Measurements from ENCODE around the gene CBX5. TPM values are rescaled to one million over a fixed set of nuclear protein-coding genes. Genes with fewer than 3 reads are reported as not detected.

The CBX5 gene
- total and polyA plus RNA-seq, 8 donors = 4.9 to 66.8 (median 13.1) TPM

GRCh38 chr12:54214553-54215406, 65.1 kb downstream of the CBX5 start:
- Histone ChIP-seq H3K9me3 (no peaks in the 10 kb centered on the region), H3K4me1 (peaks cover 16 to 42% (median 36%) of the 10 kb centered on the region in 4 donors), H3K27ac (no peak overlapping the region), H3K27me3 (peaks cover 17 to 95% (median 60%) of the 10 kb centered on the region in 3 donors), H3K36me3 (no peaks in the 10 kb centered on the region), H3K4me3 (peak overlapping the region in 3 of 4 donors; percentile 12 to 32 (median 25))
- 21 to 38% (median 24%) methylated on average over 17 to 33 of the region's 33 CpGs for WGBS, 5 donors
- peak in 6 of 7 experiments; percentile 6 to 94 (median 90) for TF ChIP-seq CTCF (IDR thresholded peaks at IDR 0.05)
- TF ChIP-seq POLR2A (IDR thresholded peaks at IDR 0.05) = no peak
- peak in 1 of 3 donors; percentile 66 for TF ChIP-seq POLR2AphosphoS5 (IDR thresholded peaks at IDR 0.05)
- TF ChIP-seq EP300 (IDR thresholded peaks at IDR 0.05) = no peak
- intact Hi-C loops (cut with DNase I; ENCODE audit: low total_unique reads) = no loop called here
- DNase-seq = peak; percentile 83 to 96

GRCh38 chr12:54213079-54213478, 66.8 kb downstream of the CBX5 start:
- WGBS, 5 donors = 49 to 80% (median 67%) methylated on average over 2 of the region's 2 CpGs
- H3K9me3 ChIP-seq = no peaks in the 10 kb centered on the region
- no peak for DNase-seq
- no peak for TF ChIP-seq POLR2AphosphoS5 (IDR thresholded peaks at IDR 0.05)
- TF ChIP-seq EP300 (IDR thresholded peaks at IDR 0.05) = no peak
- TF ChIP-seq CTCF (IDR thresholded peaks at IDR 0.05) = no peak
- no peak for TF ChIP-seq POLR2A (IDR thresholded peaks at IDR 0.05)
- H3K4me3 ChIP-seq = no peak overlapping the region
- H3K36me3 ChIP-seq = no peaks in the 10 kb centered on the region
- H3K27me3 ChIP-seq = peaks cover 16 to 98% (median 62%) of the 10 kb centered on the region in 3 donors
- intact Hi-C loops (cut with DNase I; ENCODE audit: low total_unique reads) = no loop called here
- peaks cover 16 to 40% (median 35%) of the 10 kb centered on the region in 4 donors for H3K4me1 ChIP-seq
- no peak overlapping the region for H3K27ac ChIP-seq

GRCh38 chr12:54211920-54212319, 68.0 kb downstream of the CBX5 start:
- TF ChIP-seq POLR2AphosphoS5 (IDR thresholded peaks at IDR 0.05) (no peak), POLR2A (IDR thresholded peaks at IDR 0.05) (peak in 1 of 4 donors; percentile 20), CTCF (IDR thresholded peaks at IDR 0.05) (no peak), EP300 (IDR thresholded peaks at IDR 0.05) (no peak)
- H3K9me3 ChIP-seq = no peaks in the 10 kb centered on the region
- 84 to 88% (median 85%) methylated on average over 7 of the region's 7 CpGs for WGBS, 5 donors
- H3K27ac ChIP-seq = no peak overlapping the region
- H3K27me3 ChIP-seq = peaks cover 8 to 98% (median 52%) of the 10 kb centered on the region in 3 donors
- H3K36me3 ChIP-seq = no peaks in the 10 kb centered on the region
- intact Hi-C loops (cut with DNase I; ENCODE audit: low total_unique reads) = no loop called here
- no peak for DNase-seq
- peaks cover 6 to 28% (median 23%) of the 10 kb centered on the region in 4 donors for H3K4me1 ChIP-seq
- H3K4me3 ChIP-seq = no peak overlapping the region

- intact Hi-C loops (cut with DNase I; ENCODE audit: low total_unique reads) = no loop called here
- no peak overlapping the region for H3K27ac ChIP-seq
- no peak for DNase-seq
- no peaks in the 10 kb centered on the region for H3K9me3 ChIP-seq
- H3K4me3 ChIP-seq = no peak overlapping the region
- TF ChIP-seq POLR2AphosphoS5 (IDR thresholded peaks at IDR 0.05) (no peak), POLR2A (IDR thresholded peaks at IDR 0.05) (no peak), CTCF (IDR thresholded peaks at IDR 0.05) (no peak), EP300 (IDR thresholded peaks at IDR 0.05) (no peak)
- peaks cover 0 to 13% (median 10%) of the 10 kb centered on the region in 4 donors for H3K4me1 ChIP-seq
- WGBS, 5 donors = 72 to 84% (median 81%) methylated on average over 5 of the region's 5 CpGs
- H3K27me3 ChIP-seq = peaks cover 8 to 95% (median 42%) of the 10 kb centered on the region in 3 donors
- H3K36me3 ChIP-seq = no peaks in the 10 kb centered on the region
Observed at GRCh38 chr12:54210400-54210790, 69.5 kb downstream of the CBX5 start.

Data from stomach (tissue), 9 donors.